ENCODE measurements around the gene DYRK1B.
A peak's percentile ranks its signal among the peaks of the same experiment; 100 is the strongest.

DYRK1B gene

DNA sequence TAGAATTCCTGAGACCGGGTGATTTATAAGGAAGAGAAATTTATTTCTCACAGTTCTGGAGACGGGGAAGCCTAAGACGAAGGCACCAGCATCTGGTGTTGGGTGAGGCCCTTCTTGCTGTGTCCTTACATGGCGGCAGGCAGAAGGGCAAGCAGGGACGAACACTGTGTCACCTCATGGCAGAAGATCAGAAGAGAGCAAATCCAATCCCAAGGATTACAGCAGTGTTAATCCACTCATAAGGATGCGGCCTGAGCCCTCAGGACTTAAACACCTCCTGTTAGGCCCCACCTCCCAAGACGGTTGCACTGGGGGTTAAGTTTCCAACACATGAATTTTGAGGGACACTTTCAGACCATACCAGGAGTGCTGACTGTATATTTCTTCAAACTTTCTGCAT, 18.9 kb upstream of the DYRK1B start:
- DNase-seq: no peak

DNA sequence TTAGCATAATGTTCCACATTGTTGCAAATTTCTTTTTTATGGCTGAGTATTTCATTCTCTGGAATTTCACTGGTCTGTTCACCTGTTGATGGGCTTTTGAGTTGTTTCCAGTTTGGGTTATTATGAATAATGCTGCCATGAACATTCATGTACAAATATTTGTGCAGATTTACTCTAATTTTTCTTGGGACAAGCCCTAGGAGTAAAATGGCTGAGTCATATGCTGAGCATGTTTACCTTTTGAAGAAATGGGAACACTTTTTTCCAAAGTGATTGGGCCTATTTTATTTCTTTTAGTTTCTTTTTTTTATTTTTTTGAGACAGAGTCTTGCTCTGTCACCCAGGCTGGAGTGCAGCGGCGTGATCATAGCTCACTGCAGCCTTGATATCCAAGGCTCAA, 16.9 kb upstream of the DYRK1B start:
- DNase-seq: no peak

GRCh38 chr19:39848392-39848791, 14.4 kb upstream of the DYRK1B start:
- no peak for DNase-seq

DNA sequence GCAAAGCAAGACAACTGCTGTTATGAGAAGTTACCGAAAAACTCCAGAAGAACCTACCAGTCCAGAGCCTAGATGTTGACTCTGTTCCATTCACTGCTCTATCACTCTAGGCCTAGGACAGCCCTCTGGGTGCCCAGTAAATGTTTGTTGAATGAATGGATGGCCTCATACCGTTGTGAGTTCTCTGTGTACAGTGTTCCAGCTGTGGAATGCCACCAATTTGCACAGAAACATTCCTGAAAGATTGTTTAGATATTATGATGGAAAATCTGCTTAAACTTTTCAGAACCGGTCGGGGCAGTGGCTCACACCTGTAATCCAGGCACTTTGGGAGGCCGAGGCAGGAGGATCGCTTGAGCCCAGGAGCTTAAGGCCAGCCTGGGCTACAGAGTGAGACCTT, 13.6 kb upstream of the DYRK1B start:
- no peak for DNase-seq

- DNase-seq: no peak
These were observed 12.9 kb upstream of the DYRK1B start for GRCh38 chr19:39846678-39847486.

- peak; percentile 70 for DNase-seq
These were observed 12.1 kb upstream of the DYRK1B start, which contains the start of gene FBL for GRCh38 chr19:39845933-39846677. FBL (minus strand) TSS chr19:39846379; CDS start chr19:39846300, 79 bp downstream.

DNA sequence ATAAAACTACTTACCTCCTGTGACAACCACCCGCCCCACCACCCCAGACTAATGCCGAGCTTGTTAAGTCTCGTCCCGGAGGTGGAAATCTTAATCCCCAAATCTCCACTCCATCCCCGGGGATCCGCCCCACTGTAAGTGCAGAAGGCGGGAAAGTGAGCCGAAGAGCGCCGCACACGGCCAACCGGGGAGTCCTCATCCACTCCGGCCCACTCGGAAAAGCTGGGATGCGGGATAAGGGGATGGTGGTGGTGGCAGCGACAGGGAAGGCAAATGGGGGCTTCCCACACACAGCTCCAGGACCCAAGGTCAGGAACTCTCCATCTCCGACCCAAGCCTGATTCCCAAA, 11.6 kb upstream of the DYRK1B start:
- no peak for DNase-seq

DNA sequence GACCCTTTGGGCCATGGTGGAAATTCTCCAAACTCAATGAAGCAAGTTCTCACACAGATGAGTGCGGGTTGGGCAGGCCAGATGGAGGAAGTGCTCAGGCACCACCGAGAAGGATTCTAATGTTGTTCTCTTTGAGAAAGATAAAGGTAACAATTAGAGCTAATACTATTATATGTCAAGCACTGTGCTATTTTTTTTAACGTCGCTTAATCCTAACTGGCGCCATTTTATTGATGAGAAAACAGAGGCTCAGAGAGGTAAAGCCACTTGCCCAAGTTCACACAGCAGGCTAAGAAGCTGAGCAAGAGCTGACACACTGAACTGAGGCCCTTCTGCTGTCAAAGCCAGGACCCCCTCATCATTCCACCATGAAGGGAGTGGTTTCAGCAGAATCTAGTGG, 11.2 kb upstream of the DYRK1B start:
- DNase-seq: no peak

- peak; percentile 38 for DNase-seq
These were observed 10.2 kb upstream of the DYRK1B start for GRCh38 chr19:39843919-39844793.

GRCh38 chr19:39842693-39843435, 8.9 kb upstream of the DYRK1B start:
- DNase-seq: no peak

- no peak for DNase-seq
These were observed 7.1 kb upstream of the DYRK1B start for GRCh38 chr19:39841041-39841440.

- no peak for DNase-seq
These were observed 6.5 kb upstream of the DYRK1B start for GRCh38 chr19:39840492-39840891.

GRCh38 chr19:39839678-39840327, 5.8 kb upstream of the DYRK1B start:
- no peak for DNase-seq

DNA sequence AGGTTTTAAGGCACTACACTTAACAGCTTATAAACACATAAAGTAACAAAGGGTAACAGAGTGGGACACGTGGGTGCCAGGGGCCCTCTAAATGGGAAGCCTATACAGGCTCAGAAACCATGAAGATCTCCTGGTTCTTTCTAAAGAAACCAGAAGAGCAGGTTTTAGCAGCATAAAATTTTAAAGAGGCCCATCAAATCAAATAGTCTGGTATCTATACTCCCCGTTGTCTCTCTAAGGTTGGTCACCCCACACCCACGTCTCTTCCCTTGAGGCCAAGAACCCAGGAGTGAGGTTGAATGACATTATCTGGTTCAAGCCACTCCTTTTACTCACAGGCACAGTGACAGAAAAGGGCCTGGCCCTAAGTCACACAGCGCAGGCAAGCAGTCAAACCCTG, 4.6 kb upstream of the DYRK1B start:
- DNase-seq: no peak

- DNase-seq: no peak
These were observed 4.0 kb upstream of the DYRK1B start for GRCh38 chr19:39837978-39838377.

GRCh38 chr19:39834287-39834841, 402 bp upstream of the DYRK1B start:
- no peak for DNase-seq

- no peak for DNase-seq
These were observed 850 bp downstream of the DYRK1B start for GRCh38 chr19:39833160-39833463.

GRCh38 chr19:39832341-39833083, 1.4 kb downstream of the DYRK1B start:
- DNase-seq: no peak

DNA sequence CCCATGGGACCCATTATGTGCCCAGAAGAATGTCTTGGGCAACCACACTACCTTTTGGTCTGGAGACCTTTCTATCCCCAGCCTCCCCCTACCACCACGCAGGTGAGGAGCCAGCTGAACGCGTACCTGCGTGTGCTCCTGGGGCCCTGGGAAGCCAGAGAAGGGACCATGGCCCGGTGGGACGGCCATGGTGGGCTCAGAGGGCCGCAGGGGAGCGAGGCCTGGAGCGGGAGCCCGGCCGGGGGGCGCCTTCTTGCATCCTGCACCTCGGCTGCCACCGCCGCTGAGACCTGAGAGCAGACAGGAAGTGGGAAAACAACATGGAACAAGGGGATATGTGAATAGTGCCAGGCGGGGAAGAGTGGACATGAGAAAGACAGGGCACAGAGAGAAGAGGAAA, 2.3 kb downstream of the DYRK1B start:
- no peak for DNase-seq

DNA sequence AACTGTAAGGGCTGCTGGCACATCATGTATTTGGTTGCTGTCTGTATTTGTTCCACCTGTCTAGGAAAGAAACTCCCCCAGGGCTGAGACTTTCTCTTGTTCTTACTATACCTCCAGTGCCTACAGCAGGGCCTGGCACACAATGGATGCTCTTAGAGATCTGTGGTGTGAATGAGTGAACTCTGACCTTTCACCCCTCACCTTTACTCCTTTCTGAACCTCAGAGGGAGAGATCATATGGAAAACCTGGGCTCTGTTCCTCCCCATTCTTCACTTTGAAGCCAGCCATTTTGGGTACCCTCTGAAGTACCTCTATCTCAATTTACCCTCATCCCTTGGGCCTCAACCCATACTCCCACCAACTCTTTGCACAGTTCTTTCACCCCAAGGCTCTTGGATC, 3.1 kb downstream of the DYRK1B start:
- no peak for DNase-seq

DNA sequence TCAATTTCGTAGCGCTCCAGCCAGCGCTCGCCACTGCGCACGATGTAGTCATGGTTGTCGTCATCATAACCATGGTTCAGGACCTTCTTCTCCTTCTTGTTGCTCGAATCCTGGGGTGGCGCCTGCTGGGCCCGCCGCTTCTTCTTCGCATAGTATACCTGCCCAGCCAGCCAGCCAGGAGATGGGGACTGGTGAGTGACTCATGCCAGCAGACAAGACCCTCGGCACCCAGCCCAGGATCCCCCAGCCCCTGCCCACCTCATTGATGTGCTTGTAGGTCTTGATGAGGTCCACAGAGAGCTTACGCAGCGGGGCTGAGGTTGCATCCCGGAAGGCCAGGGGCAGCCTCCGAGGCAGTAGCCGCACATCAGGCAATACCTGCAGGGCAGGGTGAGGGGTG, 3.6 kb downstream of the DYRK1B start:
- no peak for DNase-seq

All from kidney glomerular epithelial cell (primary cell).